Stomach (tissue), 9 donors: ENCODE measurements around the gene UPK3A. TPM values are rescaled to one million over a fixed set of nuclear protein-coding genes. Genes with fewer than 3 reads are reported as not detected.
A peak's percentile ranks its signal among the peaks of the same experiment; 100 is the strongest.

ENCODE experiments used
- DNase-seq, 2 donors: peaks; one replicate each; pipeline versions ENCODE4 v3.0.0 to v3.0.0-alpha.2; 2013 to 2019
- H3K27ac ChIP-seq, 5 donors: fragments of 200-600 bp in 4 of 5; sonication (generic) in 4 of 5; one replicate each; pipeline ENCODE4 v1.5.1; 2013 to 2019; ENCODE audit warnings: mild to moderate bottlenecking in 1 of 5, moderate library complexity in 1 of 5
- H3K27me3 ChIP-seq, 3 donors: fragments of 200-600 bp; sonication (generic); one replicate each; pipeline ENCODE4 v1.5.1; 2017 to 2019; ENCODE audit warnings: mixed run types in 1 of 3
- H3K36me3 ChIP-seq, 4 donors: fragments of 200-600 bp; sonication (generic); 1 replicate in 3 of 4; 2 replicates in 1 of 4; pipeline ENCODE4 v1.5.1; 2016 to 2019
- H3K4me1 ChIP-seq, 4 donors: fragments of 200-600 bp; sonication (generic); one replicate each; pipeline ENCODE4 v1.5.1; 2016 to 2019
- H3K4me3 ChIP-seq, 4 donors: fragments of 200-600 bp; sonication (generic) in 3 of 4; one replicate each; pipeline ENCODE4 v1.5.1; 2016 to 2019; ENCODE audit warnings: mild to moderate bottlenecking in 1 of 4
- H3K9me3 ChIP-seq, 4 donors: fragments of 200-600 bp; sonication (generic); one replicate each; pipeline ENCODE4 v1.5.1; 2016 to 2019
- CTCF ChIP-seq, 7 experiments: fragments of 450-650 bp in 4 of 7; fragments of 200-600 bp in 3 of 7; sonication (generic) in 3 of 7; IDR thresholded peaks; one replicate each; pipeline ENCODE4 v1.5.1; 2016 to 2019; ENCODE audit warnings: antibody characterized with exemption in 7 of 7, control low read depth in 2 of 7, mild to moderate bottlenecking in 1 of 7
- EP300 ChIP-seq: sonication (generic); formaldehyde crosslinking; IDR thresholded peaks from one replicate; pipeline ENCODE4 v1.6.1; 2017; ENCODE audit warnings: antibody characterized with exemption
- POLR2A ChIP-seq, 4 donors: fragments of 450-650 bp; IDR thresholded peaks; one replicate each; pipeline ENCODE4 v1.6.1; 2016; ENCODE audit warnings: antibody characterized with exemption in 4 of 4, control low read depth in 2 of 4, mild to moderate bottlenecking in 1 of 4, moderate library complexity in 1 of 4
- POLR2AphosphoS5 ChIP-seq, 3 donors: sonication (generic); formaldehyde crosslinking; IDR thresholded peaks; one replicate each; pipeline ENCODE4 v1.6.1; 2016; ENCODE audit warnings: antibody characterized with exemption in 3 of 3
- WGBS, 5 donors: extraction: QIAGEN DNeasy Blood & Tissue Kit in 3 of 5; methylation state at CpG; one replicate each; pipeline versions ENCODE4 v1.1.5 to v1.1.7; 2013 to 2018; 5-methylcytosine and 5-hydroxymethylcytosine counted together
- intact Hi-C: fragments of 100-400 bp; cut with DNase I; formaldehyde crosslinking; loops from one replicate; pipeline ENCODE4 v1.15.1; 2023; ENCODE audit warnings: low total_unique reads
- polyA plus RNA-seq, 3 donors: library from polyadenylated mRNA; stranded (reverse); fragments of 200-250 nt; gene quantifications; one replicate each; pipeline ENCODE4 v1.2.3, GENCODE V29; 2013
- total RNA-seq, 5 donors: library from RNA; depleted of rRNA; stranded (reverse); fragments of >200 nt; gene quantifications; one replicate each; pipeline versions ENCODE4 v1.1.0 to v1.2.3, GENCODE V29; 2014 to 2016
- donor health status: healthy with polysubstance abuse.
- donor health status: Bipolar disorder and iron deficiency.
- donor health status: healthy.

The UPK3A gene
- total and polyA plus RNA-seq, 8 donors = 0.10 to 1.3 (median 0.76) TPM; not detected in 5

GRCh38 chr22:45318558-45319323, 34.0 kb downstream of the UPK3A start:
- 57 to 67% (median 61%) methylated on average over 11 to 12 of the region's 12 CpGs for WGBS, 5 donors
- H3K27ac ChIP-seq = peak overlapping the region; percentile 78 to 91 (median 82)
- peaks cover 36 to 83% (median 50%) of the 10 kb centered on the region in 4 donors for H3K4me1 ChIP-seq
- intact Hi-C loops = no loop called here
- H3K27me3 ChIP-seq = no peaks in the 10 kb centered on the region
- no peaks in the 10 kb centered on the region for H3K9me3 ChIP-seq
- H3K4me3 ChIP-seq = no peak overlapping the region
- H3K36me3 ChIP-seq = peaks cover 11 to 19% (median 16%) of the 10 kb centered on the region in 4 donors
- DNase-seq = peak in 1 of 2 donors; percentile 58
- TF ChIP-seq CTCF (IDR thresholded peaks at IDR 0.05) = no peak
- TF ChIP-seq POLR2A (IDR thresholded peaks at IDR 0.05) = no peak
- TF ChIP-seq EP300 = no peak
- no peak for TF ChIP-seq POLR2AphosphoS5 (IDR thresholded peaks at IDR 0.05)

GRCh38 chr22:45319324-45319685, 34.6 kb downstream of the UPK3A start:
- peaks cover 17 to 25% (median 22%) of the 10 kb centered on the region in 4 donors for H3K36me3 ChIP-seq
- H3K27ac ChIP-seq = peak overlapping the region; percentile 78 to 91 (median 82)
- H3K27me3 ChIP-seq = no peaks in the 10 kb centered on the region
- no peaks in the 10 kb centered on the region for H3K9me3 ChIP-seq
- H3K4me1 ChIP-seq = peaks cover 31 to 80% (median 45%) of the 10 kb centered on the region in 4 donors
- TF ChIP-seq POLR2A (IDR thresholded peaks at IDR 0.05) = no peak
- no peak for TF ChIP-seq POLR2AphosphoS5 (IDR thresholded peaks at IDR 0.05)
- no peak for TF ChIP-seq CTCF (IDR thresholded peaks at IDR 0.05)
- TF ChIP-seq EP300 = no peak
- H3K4me3 ChIP-seq = no peak overlapping the region
- intact Hi-C loops = no loop called here
- WGBS, 5 donors = 37 to 56% (median 42%) methylated on average over 5 of the region's 5 CpGs
- DNase-seq = peak in 1 of 2 donors; percentile 78

- Histone ChIP-seq H3K4me3 (no peak overlapping the region), H3K9me3 (no peaks in the 10 kb centered on the region), H3K27me3 (no peaks in the 10 kb centered on the region), H3K27ac (peak overlapping the region; percentile 23 to 91 (median 82)), H3K4me1 (peaks cover 29 to 77% (median 39%) of the 10 kb centered on the region in 4 donors), H3K36me3 (peaks cover 19 to 35% (median 32%) of the 10 kb centered on the region in 4 donors)
- no peak for DNase-seq
- no peak for TF ChIP-seq POLR2AphosphoS5 (IDR thresholded peaks at IDR 0.05)
- no peak for TF ChIP-seq POLR2A (IDR thresholded peaks at IDR 0.05)
- no peak for TF ChIP-seq EP300
- no peak for TF ChIP-seq CTCF (IDR thresholded peaks at IDR 0.05)
- WGBS, 5 donors = 78 to 84% (median 81%) methylated on average over 9 of the region's 9 CpGs
- intact Hi-C loops = no loop called here
These were observed 35.7 kb downstream of the UPK3A start for GRCh38 chr22:45320357-45320976.

- H3K4me1 ChIP-seq = peaks cover 29 to 63% (median 32%) of the 10 kb centered on the region in 4 donors
- H3K36me3 ChIP-seq = peaks cover 23 to 43% (median 42%) of the 10 kb centered on the region in 4 donors
- no peaks in the 10 kb centered on the region for H3K27me3 ChIP-seq
- H3K9me3 ChIP-seq = no peaks in the 10 kb centered on the region
- peak overlapping the region in 1 of 5 donors; percentile 86 for H3K27ac ChIP-seq
- intact Hi-C loops = no loop called here
- 85 to 95% (median 90%) methylated on average over 12 of the region's 12 CpGs for WGBS, 5 donors
- TF ChIP-seq EP300 (no peak), POLR2A (IDR thresholded peaks at IDR 0.05) (no peak), CTCF (IDR thresholded peaks at IDR 0.05) (no peak), POLR2AphosphoS5 (IDR thresholded peaks at IDR 0.05) (no peak)
- H3K4me3 ChIP-seq = no peak overlapping the region
- DNase-seq = no peak
These were observed 37.1 kb downstream of the UPK3A start for GRCh38 chr22:45321827-45322226.
